NCI-H1048 (cell line): ENCODE results near the gene EPB41L4B.

Source experiments
- DNase-seq: peaks from one replicate; lab custom pipeline; 2025; lab: John Stamatoyannopoulos, UW

Gene EPB41L4B

GRCh38 chr9:109320331-109320741 is 523 bp downstream of the EPB41L4B start:
- no peak for DNase-seq

GRCh38 chr9:109319626-109320241 is 1.1 kb downstream of the EPB41L4B start:
- DNase-seq: no peak

- no peak for DNase-seq
Observed at GRCh38 chr9:109319017-109319625, 1.7 kb downstream of the EPB41L4B start.

- no peak for DNase-seq
Observed at GRCh38 chr9:109317979-109318741, 2.7 kb downstream of the EPB41L4B start.

- DNase-seq: no peak
Observed at GRCh38 chr9:109317311-109317978, 3.4 kb downstream of the EPB41L4B start.

GRCh38 chr9:109316207-109316640 is 4.6 kb downstream of the EPB41L4B start:
- no peak for DNase-seq

- no peak for DNase-seq
Observed at GRCh38 chr9:109315480-109316206, 5.2 kb downstream of the EPB41L4B start.

GRCh38 chr9:109314011-109314531 is 6.8 kb downstream of the EPB41L4B start:
- DNase-seq: no peak

GRCh38 chr9:109313351-109313750 is 7.5 kb downstream of the EPB41L4B start:
- no peak for DNase-seq

- no peak for DNase-seq
Observed at GRCh38 chr9:109312783-109313182, 8.1 kb downstream of the EPB41L4B start.

- no peak for DNase-seq
Observed at GRCh38 chr9:109311731-109312130, 9.1 kb downstream of the EPB41L4B start.

- DNase-seq: no peak
Observed at GRCh38 chr9:109311286-109311685, 9.6 kb downstream of the EPB41L4B start.

- no peak for DNase-seq
Observed at GRCh38 chr9:109310486-109310901, 10.4 kb downstream of the EPB41L4B start.

- DNase-seq: no peak
Observed at GRCh38 chr9:109309282-109309681, 11.6 kb downstream of the EPB41L4B start.

- no peak for DNase-seq
Observed at GRCh38 chr9:109307380-109308240, 13.2 kb downstream of the EPB41L4B start.

- no peak for DNase-seq
Observed at GRCh38 chr9:109305801-109306200, 15.1 kb downstream of the EPB41L4B start.

- DNase-seq: no peak
Observed at GRCh38 chr9:109304347-109304746, 16.5 kb downstream of the EPB41L4B start.

GRCh38 chr9:109303900-109304299 is 17.0 kb downstream of the EPB41L4B start:
- no peak for DNase-seq

- DNase-seq: no peak
Observed at GRCh38 chr9:109302606-109303005, 18.3 kb downstream of the EPB41L4B start.

GRCh38 chr9:109301012-109301411 is 19.8 kb downstream of the EPB41L4B start:
- DNase-seq: no peak

GRCh38 chr9:109299891-109300290 is 21.0 kb downstream of the EPB41L4B start:
- DNase-seq: no peak
